Neuron (in vitro differentiated cells): ENCODE measurements around the gene CEP70.
"Not testable (repeated sequence)": the region's sequence is repeated elsewhere in the genome, so short reads cannot be mapped to it uniquely, and the experiment has no call there.

Experiments
- H2AFZ ChIP-seq: one replicate; pipeline ENCODE4 v1.6.1; 2013; ENCODE audit warnings: low read depth, mild to moderate bottlenecking, inconsistent platforms, low read length, moderate library complexity
- H3K27me3 ChIP-seq: one replicate; pipeline ENCODE4 v1.6.1; 2013; ENCODE audit warnings: low read length; ENCODE audit not compliant: insufficient read depth
- H3K36me3 ChIP-seq: one replicate; pipeline ENCODE4 v1.6.1; 2013; ENCODE audit warnings: low read length; ENCODE audit not compliant: insufficient read depth
- H3K4me1 ChIP-seq: one replicate; pipeline ENCODE4 v1.6.1; 2013; ENCODE audit warnings: low read length; ENCODE audit not compliant: insufficient read depth
- H3K4me3 ChIP-seq: 2 replicates; pipeline ENCODE4 v1.5.1; 2013; ENCODE audit warnings: mild to moderate bottlenecking, low read length, moderate library complexity
- H3K9me3 ChIP-seq: one replicate; pipeline ENCODE4 v1.6.1; 2013; ENCODE audit warnings: low read length

CEP70 gene

GRCh38 chr3:138573138-138573537 is 20.9 kb downstream of the CEP70 start:
- Histone ChIP-seq H3K36me3 (no peaks in the 10 kb centered on the region), H3K4me3 (no peak overlapping the region)

DNA sequence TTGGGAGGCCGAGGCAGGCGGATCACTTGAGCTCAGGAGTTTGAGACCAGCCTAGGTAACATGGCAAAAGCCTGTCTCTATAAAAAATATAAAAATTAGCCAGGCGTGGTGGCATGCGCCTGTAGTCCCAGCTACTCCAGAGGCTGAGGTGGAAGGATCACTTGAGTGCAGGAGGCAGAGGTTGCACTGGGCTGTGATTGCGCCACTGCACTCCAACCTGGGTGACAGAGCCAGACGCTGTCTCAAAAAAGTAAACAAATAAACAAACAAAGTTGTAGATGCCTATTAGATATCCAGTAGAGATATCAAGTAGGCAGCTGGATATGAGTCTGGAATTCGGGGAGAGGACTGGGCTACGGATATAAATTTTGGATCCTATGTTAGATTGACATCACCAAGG is 24.4 kb downstream of the CEP70 start:
- not testable (repeated sequence) for H3K9me3 ChIP-seq, H3K36me3 ChIP-seq, H3K4me3 ChIP-seq, H2AFZ ChIP-seq, H3K4me1 ChIP-seq, H3K27me3 ChIP-seq

More at GRCh38 chr3:138573138-138573537, 20.9 kb downstream of the CEP70 start:
- no peak overlapping the region for H2AFZ ChIP-seq
- no peaks in the 10 kb centered on the region for H3K4me1 ChIP-seq
- no peaks in the 10 kb centered on the region for H3K27me3 ChIP-seq
- H3K9me3 ChIP-seq = peaks cover 8% of the 10 kb centered on the region

- Histone ChIP-seq H3K36me3 (no peaks in the 10 kb centered on the region), H2AFZ (no peak overlapping the region), H3K4me1 (no peaks in the 10 kb centered on the region), H3K9me3 (peaks cover 6% of the 10 kb centered on the region), H3K4me3 (no peak overlapping the region), H3K27me3 (no peaks in the 10 kb centered on the region)
Measured at GRCh38 chr3:138569090-138569489, 25.0 kb downstream of the CEP70 start.

DNA sequence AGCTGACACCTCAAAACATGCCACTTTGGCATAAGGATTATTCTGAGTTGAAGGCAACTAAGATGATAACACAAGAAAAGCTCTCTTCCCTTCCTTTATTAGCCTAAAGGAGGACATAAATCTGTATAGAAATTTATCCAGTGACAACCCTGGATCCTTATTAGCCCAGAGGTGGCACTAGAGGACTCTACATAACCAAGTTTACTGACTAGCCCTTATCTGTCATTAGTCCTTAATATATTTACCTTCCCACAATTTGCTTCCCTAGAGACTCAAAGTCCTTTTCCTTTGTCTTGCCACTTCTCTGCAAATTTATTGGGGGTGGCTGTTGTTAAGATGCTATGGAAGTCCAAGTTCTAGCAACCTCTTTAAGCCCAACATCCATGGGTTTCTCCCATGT is 26.7 kb downstream of the CEP70 start:
- H3K36me3 ChIP-seq = no peaks in the 10 kb centered on the region
- H3K9me3 ChIP-seq = no peaks in the 10 kb centered on the region
- no peaks in the 10 kb centered on the region for H3K4me1 ChIP-seq
- no peak overlapping the region for H2AFZ ChIP-seq
- H3K27me3 ChIP-seq = no peaks in the 10 kb centered on the region
- no peak overlapping the region for H3K4me3 ChIP-seq

- H3K36me3 ChIP-seq, H3K4me3 ChIP-seq, H3K9me3 ChIP-seq, H3K4me1 ChIP-seq, H3K27me3 ChIP-seq, H2AFZ ChIP-seq: not testable (repeated sequence)
Measured at GRCh38 chr3:138566293-138566692, 27.8 kb downstream of the CEP70 start.

- not testable (repeated sequence) for H3K4me1 ChIP-seq, H3K36me3 ChIP-seq, H3K4me3 ChIP-seq, H2AFZ ChIP-seq, H3K27me3 ChIP-seq
- H3K9me3 ChIP-seq = peaks cover 12% of the 10 kb centered on the region
Measured at GRCh38 chr3:138562902-138563301, 31.2 kb downstream of the CEP70 start.

GRCh38 chr3:138560501-138560900 is 33.6 kb downstream of the CEP70 start:
- H3K36me3 ChIP-seq = no peaks in the 10 kb centered on the region
- H3K4me1 ChIP-seq = no peaks in the 10 kb centered on the region
- no peaks in the 10 kb centered on the region for H3K27me3 ChIP-seq
- peaks cover 12% of the 10 kb centered on the region for H3K9me3 ChIP-seq
- H3K4me3 ChIP-seq = no peak overlapping the region
- H2AFZ ChIP-seq = no peak overlapping the region

GRCh38 chr3:138559134-138559533 is 34.9 kb downstream of the CEP70 start:
- H3K36me3 ChIP-seq = no peaks in the 10 kb centered on the region
- no peak overlapping the region for H3K4me3 ChIP-seq
- H3K27me3 ChIP-seq = no peaks in the 10 kb centered on the region
- H2AFZ ChIP-seq = no peak overlapping the region
- H3K9me3 ChIP-seq = peaks cover 12% of the 10 kb centered on the region
- no peaks in the 10 kb centered on the region for H3K4me1 ChIP-seq

DNA sequence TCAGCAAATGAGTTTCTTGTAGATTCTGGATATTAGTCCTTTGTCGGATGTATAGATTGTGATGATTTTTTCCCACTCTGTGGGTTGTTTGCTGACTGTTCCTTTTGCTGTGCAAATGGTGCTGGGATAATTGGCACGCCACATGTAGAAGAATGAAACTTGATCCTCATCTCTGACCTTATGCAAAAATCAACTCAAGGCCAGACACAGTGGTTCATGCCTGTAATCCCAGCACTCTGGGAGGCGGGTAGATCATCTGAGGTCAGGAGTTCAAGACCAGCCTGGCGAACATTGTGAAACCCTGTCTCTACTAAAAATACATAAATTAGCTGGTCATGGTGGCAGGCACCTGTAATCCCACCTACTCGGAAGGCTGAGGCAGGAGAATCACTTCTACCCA is 39.3 kb downstream of the CEP70 start:
- H3K4me3 ChIP-seq, H3K4me1 ChIP-seq, H3K27me3 ChIP-seq, H3K36me3 ChIP-seq, H2AFZ ChIP-seq, H3K9me3 ChIP-seq: not testable (repeated sequence)

- H3K4me3 ChIP-seq, H3K27me3 ChIP-seq, H2AFZ ChIP-seq, H3K36me3 ChIP-seq, H3K4me1 ChIP-seq, H3K9me3 ChIP-seq: not testable (repeated sequence)
Measured at GRCh38 chr3:138550958-138551357, 43.1 kb downstream of the CEP70 start.

DNA sequence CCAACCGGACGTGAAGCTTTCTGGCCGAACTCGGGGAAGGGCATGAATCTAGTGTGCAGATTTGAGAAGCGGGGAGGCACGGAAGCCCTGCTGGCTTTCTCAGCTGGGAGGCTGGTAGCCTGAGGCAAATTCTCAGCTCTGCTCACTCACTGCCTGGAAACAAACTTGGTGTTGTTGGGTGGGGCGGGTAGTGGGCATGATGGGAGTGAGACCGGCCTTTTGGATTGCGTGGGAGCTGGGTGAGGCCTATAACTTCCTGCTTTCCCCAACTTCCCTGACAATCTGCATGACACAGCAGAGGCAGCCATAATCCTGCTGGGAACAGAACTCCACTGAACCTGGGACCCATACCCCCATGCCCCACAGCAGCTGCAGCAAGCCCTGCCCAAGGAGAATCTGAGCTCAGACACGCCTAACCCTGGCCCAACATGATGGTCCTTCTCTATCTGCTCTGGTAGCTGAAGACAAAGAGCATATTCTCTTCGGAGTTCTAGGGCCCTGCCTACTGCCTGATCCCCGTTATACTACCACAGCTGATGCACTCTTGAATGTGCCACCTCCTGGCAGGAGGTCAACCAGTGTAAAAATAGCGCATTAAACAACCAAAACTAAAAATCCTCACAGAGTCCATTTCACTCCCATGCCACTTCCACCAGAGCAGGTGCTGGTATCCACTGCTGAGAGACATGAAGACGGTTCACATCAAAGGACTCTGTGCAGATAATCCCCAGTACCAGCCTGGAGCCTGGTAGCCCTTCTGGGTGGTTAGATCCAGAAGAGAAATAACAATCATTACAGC is 44.7 kb downstream of the CEP70 start:
- Histone ChIP-seq H3K27me3 (no peaks in the 10 kb centered on the region), H3K36me3 (peaks cover 10% of the 10 kb centered on the region), H3K4me3 (no peak overlapping the region), H2AFZ (no peak overlapping the region), H3K4me1 (no peaks in the 10 kb centered on the region), H3K9me3 (peaks cover 10% of the 10 kb centered on the region)

DNA sequence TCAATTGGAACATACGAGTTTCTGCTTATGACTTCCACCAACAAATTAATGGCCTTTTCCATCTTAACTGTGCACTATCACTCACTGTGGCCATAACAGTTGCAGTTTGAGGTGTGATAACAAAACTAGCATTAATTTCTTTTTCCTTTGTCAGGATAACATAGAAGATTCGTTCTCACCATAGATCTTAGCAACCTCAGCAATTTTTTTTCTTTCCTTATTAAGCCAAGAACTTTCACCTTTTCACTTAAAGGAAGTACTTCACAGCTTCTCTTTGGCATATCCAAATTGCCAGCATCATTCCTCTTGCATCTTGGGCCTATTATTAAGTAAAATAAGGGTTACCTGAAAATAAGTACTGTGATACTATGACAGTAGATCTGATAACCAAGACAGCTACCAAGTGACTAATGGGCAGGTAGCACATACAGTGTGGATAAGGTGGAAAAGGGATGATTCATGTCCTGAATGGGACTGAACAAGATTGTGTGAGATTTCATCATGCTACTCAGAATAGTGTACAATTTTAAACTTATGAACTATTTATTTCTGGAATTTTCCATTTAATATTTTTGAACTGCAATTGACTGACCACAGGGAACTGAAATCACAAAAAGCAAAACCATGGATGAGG is 46.6 kb downstream of the CEP70 start:
- Histone ChIP-seq H3K27me3 (no peaks in the 10 kb centered on the region), H3K36me3 (peaks cover 16% of the 10 kb centered on the region), H2AFZ (no peak overlapping the region), H3K4me3 (no peak overlapping the region), H3K4me1 (no peaks in the 10 kb centered on the region), H3K9me3 (peaks cover 21% of the 10 kb centered on the region)

DNA sequence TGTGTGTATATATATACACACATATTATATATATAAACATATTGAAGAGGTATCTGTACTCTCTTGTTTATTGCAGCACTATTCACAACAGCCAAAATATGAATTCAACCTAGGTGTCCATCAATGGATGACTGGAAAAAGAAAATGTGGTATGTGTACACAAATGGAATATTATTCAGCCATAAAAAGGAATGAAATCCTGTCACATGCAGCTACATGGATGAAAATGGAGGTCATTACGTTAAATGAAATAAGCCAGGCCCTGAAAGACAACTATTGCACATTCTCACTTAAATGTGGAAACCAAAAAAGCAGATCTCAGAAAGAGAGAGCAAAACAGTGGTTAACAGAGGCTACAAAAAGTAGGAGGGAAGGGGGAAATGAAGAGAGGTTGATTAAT is 49.5 kb downstream of the CEP70 start:
- no peak overlapping the region for H2AFZ ChIP-seq
- no peaks in the 10 kb centered on the region for H3K4me1 ChIP-seq
- H3K27me3 ChIP-seq = no peaks in the 10 kb centered on the region
- no peak overlapping the region for H3K4me3 ChIP-seq
- peaks cover 18% of the 10 kb centered on the region for H3K36me3 ChIP-seq
- peaks cover 25% of the 10 kb centered on the region for H3K9me3 ChIP-seq

- peaks cover 22% of the 10 kb centered on the region for H3K9me3 ChIP-seq
- no peaks in the 10 kb centered on the region for H3K4me1 ChIP-seq
- H3K4me3 ChIP-seq = no peak overlapping the region
- H2AFZ ChIP-seq = no peak overlapping the region
- H3K36me3 ChIP-seq = peaks cover 10% of the 10 kb centered on the region
- no peaks in the 10 kb centered on the region for H3K27me3 ChIP-seq
Measured at GRCh38 chr3:138542977-138543376, 51.1 kb downstream of the CEP70 start.
